ENCODE measurements around the gene TSEN2.

DNA sequence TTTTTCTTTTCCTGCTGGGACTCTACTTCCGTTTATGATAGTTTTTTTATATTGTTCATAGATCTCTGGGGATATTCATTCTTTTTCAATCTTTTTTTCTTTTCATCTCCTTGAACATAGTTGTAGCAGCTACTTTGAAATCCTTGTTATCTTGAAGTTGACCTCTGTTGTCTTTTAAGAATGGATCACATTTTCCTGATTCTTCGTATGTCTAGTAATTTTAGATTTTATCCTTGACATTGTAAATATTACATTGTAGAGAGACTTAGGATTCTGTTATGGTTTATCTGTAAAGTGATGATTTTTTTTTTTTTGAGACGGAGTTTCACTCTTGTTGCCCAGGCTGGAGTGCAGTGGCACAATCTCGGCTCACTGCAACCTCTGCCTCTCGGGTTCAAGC, 93.1 kb downstream of the TSEN2 start:
- TF ChIP-seq, protein P1, sequence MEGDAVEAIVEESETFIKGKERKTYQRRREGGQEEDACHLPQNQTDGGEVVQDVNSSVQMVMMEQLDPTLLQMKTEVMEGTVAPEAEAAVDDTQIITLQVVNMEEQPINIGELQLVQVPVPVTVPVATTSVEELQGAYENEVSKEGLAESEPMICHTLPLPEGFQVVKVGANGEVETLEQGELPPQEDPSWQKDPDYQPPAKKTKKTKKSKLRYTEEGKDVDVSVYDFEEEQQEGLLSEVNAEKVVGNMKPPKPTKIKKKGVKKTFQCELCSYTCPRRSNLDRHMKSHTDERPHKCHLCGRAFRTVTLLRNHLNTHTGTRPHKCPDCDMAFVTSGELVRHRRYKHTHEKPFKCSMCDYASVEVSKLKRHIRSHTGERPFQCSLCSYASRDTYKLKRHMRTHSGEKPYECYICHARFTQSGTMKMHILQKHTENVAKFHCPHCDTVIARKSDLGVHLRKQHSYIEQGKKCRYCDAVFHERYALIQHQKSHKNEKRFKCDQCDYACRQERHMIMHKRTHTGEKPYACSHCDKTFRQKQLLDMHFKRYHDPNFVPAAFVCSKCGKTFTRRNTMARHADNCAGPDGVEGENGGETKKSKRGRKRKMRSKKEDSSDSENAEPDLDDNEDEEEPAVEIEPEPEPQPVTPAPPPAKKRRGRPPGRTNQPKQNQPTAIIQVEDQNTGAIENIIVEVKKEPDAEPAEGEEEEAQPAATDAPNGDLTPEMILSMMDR (IDR thresholded peaks at IDR 0.05), result no peak
- TF ChIP-seq POLR2A (IDR thresholded peaks at IDR 0.05), result no peak
